H1 (cell line): ENCODE data around the gene INPP5F. TPM values are rescaled to one million over a fixed set of nuclear protein-coding genes. Genes with fewer than 3 reads are reported as not detected.

Source experiments
- CTCF ChIA-PET: fragments of 300-600 bp; sonication (Branson Sonifier 250); formaldehyde crosslinking; loops from one replicate; lab custom pipeline; 2021; ENCODE audit not compliant: partially characterized antibody; lab: Charles Lee
- POLR2A ChIA-PET: fragments of 300-600 bp; sonication (Branson Sonifier 250); formaldehyde crosslinking; loops from one replicate; lab custom pipeline; 2021; ENCODE audit warnings: inconsistent platforms; ENCODE audit not compliant: partially characterized antibody; lab: Charles Lee
- DNase-seq, 2 experiments: peaks; one replicate each; pipeline versions ENCODE4 v3.0.0 to v3.0.0-alpha.2; 2010 to 2022; ENCODE audit warnings: low spot score in 2 of 2, low read depth in 1 of 2, mixed read lengths in 1 of 2
- FAIRE-seq: peaks from 2 replicates; lab custom pipeline; 2011; peaks lifted over from hg19 to GRCh38; lab: Jason Lieb, UNC
- H2AFZ ChIP-seq: 2 replicates; pipeline ENCODE4 v1.8.1; 2012; ENCODE audit warnings: low read length, inconsistent platforms
- H2AK5ac ChIP-seq: 2 replicates; pipeline ENCODE4 v1.6.1; 2013; ENCODE audit warnings: low read depth, low read length
- H2BK120ac ChIP-seq: replicated peaks from 2 replicates; pipeline ENCODE3; 2013; ENCODE audit warnings: low read depth, low read length, inconsistent platforms
- H2BK12ac ChIP-seq: 2 replicates; pipeline ENCODE4 v1.6.1; 2013; ENCODE audit warnings: low read depth, low read length
- H2BK15ac ChIP-seq: 2 replicates; pipeline ENCODE4 v1.6.1; 2013; ENCODE audit warnings: low read length
- H2BK20ac ChIP-seq: 2 replicates; pipeline ENCODE4 v1.6.1; 2013; ENCODE audit warnings: low read length
- H2BK5ac ChIP-seq: 2 replicates; pipeline ENCODE4 v1.6.1; 2013; ENCODE audit warnings: low read depth, low read length
- H3K14ac ChIP-seq: 2 replicates; pipeline ENCODE4 v1.6.1; 2013; ENCODE audit warnings: inconsistent platforms; ENCODE audit not compliant: insufficient read length
- H3K18ac ChIP-seq: 2 replicates; pipeline ENCODE4 v1.6.1; 2013; ENCODE audit warnings: low read length; ENCODE audit errors: extremely low read depth
- H3K23ac ChIP-seq: 2 replicates; pipeline ENCODE4 v1.6.1; 2013; ENCODE audit warnings: inconsistent platforms; ENCODE audit not compliant: insufficient read length
- H3K23me2 ChIP-seq: 2 replicates; pipeline ENCODE4 v1.6.1; 2013; ENCODE audit warnings: low read depth, low read length
- H3K27ac ChIP-seq: 2 replicates; pipeline ENCODE4 v1.6.1; 2011; ENCODE audit warnings: low read depth, low read length, inconsistent platforms
- H3K27me3 ChIP-seq, 4 experiments: replicated peaks in 1 of 4; 1 replicate in 1 of 4; 2 replicates in 3 of 4; pipeline versions ENCODE4 v1.6.1 to v1.8.1; 2011 to 2013; ENCODE audit warnings: low read length in 3 of 4, mild to moderate bottlenecking in 3 of 4, inconsistent platforms in 2 of 4, mixed read lengths in 2 of 4, moderate library complexity in 1 of 4; ENCODE audit not compliant: control insufficient read depth in 3 of 4, insufficient read depth in 3 of 4; ENCODE audit errors: extremely low read depth in 1 of 4
- H3K36me3 ChIP-seq, 4 experiments: 2 replicates each; pipeline versions ENCODE4 v1.6.1 to v1.8.1; 2011 to 2013; ENCODE audit warnings: mild to moderate bottlenecking in 4 of 4, low read length in 3 of 4, moderate library complexity in 2 of 4, control low read depth in 1 of 4, inconsistent platforms in 1 of 4; ENCODE audit not compliant: insufficient read depth in 4 of 4, control insufficient read depth in 2 of 4
- H3K4ac ChIP-seq: replicated peaks from 2 replicates; pipeline ENCODE3; 2013; ENCODE audit warnings: low read length, low read depth, mixed read lengths, inconsistent platforms; ENCODE audit not compliant: insufficient read length
- H3K4me1 ChIP-seq, 4 experiments: replicated peaks in 1 of 4; 1 replicate in 1 of 4; 2 replicates in 3 of 4; pipeline versions ENCODE4 v1.6.1 to v1.8.1; 2011 to 2013; ENCODE audit warnings: low read length in 3 of 4, inconsistent platforms in 2 of 4, mixed read lengths in 1 of 4; ENCODE audit not compliant: insufficient read depth in 4 of 4, control insufficient read depth in 3 of 4
- H3K4me2 ChIP-seq, 2 experiments: 2 replicates each; pipeline versions ENCODE4 v1.6.1 to v1.8.1; 2011 to 2013; ENCODE audit warnings: low read depth in 2 of 2, low read length in 2 of 2, control low read depth in 1 of 2, inconsistent platforms in 1 of 2, mild to moderate bottlenecking in 1 of 2; ENCODE audit not compliant: insufficient read depth in 1 of 2
- H3K4me3 ChIP-seq, 4 experiments: fragments of 200-600, 300-600 bp in 1 of 4; sonication (generic), shearing (Covaris generic), sonication (Bioruptor Twin) in 1 of 4; 2 replicates each; pipeline versions ENCODE4 v1.5.1 to v1.8.1; 2011 to 2016; ENCODE audit warnings: low read length in 4 of 4, low read depth in 3 of 4, control low read depth in 2 of 4, inconsistent platforms in 2 of 4, mild to moderate bottlenecking in 2 of 4, mixed read lengths in 1 of 4, moderate library complexity in 1 of 4; ENCODE audit not compliant: insufficient read depth in 2 of 4; ENCODE audit errors: extremely low read depth in 1 of 4
- H3K56ac ChIP-seq: replicated peaks from 2 replicates; pipeline ENCODE3; 2013; ENCODE audit warnings: low read depth, mild to moderate bottlenecking, mixed read lengths, low read length, inconsistent platforms; ENCODE audit not compliant: insufficient read length
- H3K79me1 ChIP-seq: 2 replicates; pipeline ENCODE4 v1.6.1; 2013; ENCODE audit warnings: low read depth, low read length, control low read depth
- H3K79me2 ChIP-seq, 2 experiments: 2 replicates each; pipeline versions ENCODE4 v1.6.1 to v1.8.1; 2012 to 2013; ENCODE audit warnings: low read length in 2 of 2, mild to moderate bottlenecking in 2 of 2, inconsistent platforms in 1 of 2; ENCODE audit not compliant: insufficient read depth in 2 of 2, control insufficient read depth in 1 of 2
- H3K9ac ChIP-seq, 4 experiments: replicated peaks in 1 of 4; 1 replicate in 1 of 4; 2 replicates in 3 of 4; pipeline versions ENCODE4 v1.6.1 to v1.8.1; 2011 to 2013; ENCODE audit warnings: low read depth in 3 of 4, low read length in 3 of 4, control low read depth in 2 of 4, mild to moderate bottlenecking in 2 of 4, moderate library complexity in 2 of 4, inconsistent platforms in 1 of 4; ENCODE audit errors: extremely low read depth in 1 of 4
- H3K9me3 ChIP-seq, 2 experiments: 2 replicates each; pipeline versions ENCODE4 v1.6.1 to v1.8.1; 2012 to 2013; ENCODE audit warnings: mild to moderate bottlenecking in 2 of 2, moderate library complexity in 2 of 2, control low read depth in 1 of 2, inconsistent platforms in 1 of 2, low read depth in 1 of 2, low read length in 1 of 2, mixed read lengths in 1 of 2; ENCODE audit not compliant: insufficient read depth in 2 of 2
- H4K20me1 ChIP-seq, 2 experiments: replicated peaks in 1 of 2; 2 replicates each; pipeline versions ENCODE3 to v1.8.1; 2011 to 2013; ENCODE audit warnings: inconsistent platforms in 2 of 2, low read length in 2 of 2, mild to moderate bottlenecking in 1 of 2; ENCODE audit not compliant: insufficient read depth in 2 of 2, control insufficient read depth in 1 of 2
- H4K5ac ChIP-seq: 2 replicates; pipeline ENCODE4 v1.6.1; 2013; ENCODE audit warnings: low read length, low read depth, mixed read lengths, inconsistent platforms; ENCODE audit not compliant: insufficient read length
- H4K8ac ChIP-seq: 2 replicates; pipeline ENCODE4 v1.8.0; 2013; ENCODE audit warnings: mild to moderate bottlenecking, moderate library complexity, low read length, inconsistent platforms; ENCODE audit not compliant: insufficient read depth; ENCODE audit errors: extremely low read depth
- H4K91ac ChIP-seq: replicated peaks from 2 replicates; pipeline ENCODE3; 2013; ENCODE audit warnings: low read length, mixed read lengths, inconsistent platforms; ENCODE audit not compliant: insufficient read length
- FOSL1 ChIP-seq: IDR thresholded peaks from 2 replicates; pipeline ENCODE4 v1.6.1; 2011; ENCODE audit warnings: mild to moderate bottlenecking, low read depth, low read length, moderate library complexity; ENCODE audit not compliant: insufficient read depth
- SIN3A ChIP-seq, 2 experiments: IDR thresholded peaks in 1 of 2; conservative IDR thresholded peaks in 1 of 2; 2 replicates each; pipeline ENCODE4 v1.6.1; 2011 to 2012; ENCODE audit warnings: low read length in 2 of 2, improper control_type of control experiment in 1 of 2, low read depth in 1 of 2, mild to moderate bottlenecking in 1 of 2
- WGBS, 2 experiments: shearing (Covaris generic) in 1 of 2; methylation state at CpG; one replicate each; pipeline versions ENCODE4 v1.1.6 to v1.1.7; 2013 to 2015; ENCODE audit warnings: low lambda C conversion rate in 2 of 2, mixed read lengths in 2 of 2, inconsistent platforms in 1 of 2, low coverage in 1 of 2, missing lambda C conversion rate in 1 of 2; ENCODE audit not compliant: insufficient replicate concordance in 2 of 2, insufficient coverage in 1 of 2, insufficient read length in 1 of 2; ENCODE audit errors: extremely low coverage in 1 of 2, missing lambda C conversion rate in 1 of 2; 5-methylcytosine and 5-hydroxymethylcytosine counted together
- polyA plus RNA-seq, 7 experiments: library from polyadenylated mRNA; depleted of rRNA in 3 of 7; stranded (reverse) in 5 of 7; unstranded in 2 of 7; fragments of >200 nt in 5 of 7; fragments of 200-250 nt in 2 of 7; gene quantifications; 1 replicate in 5 of 7; 2 replicates in 1 of 7; 4 replicates in 1 of 7; pipeline versions ENCODE4 v1.2.1 to v1.2.3, GENCODE V29; 2011 to 2013; ENCODE audit warnings: missing spikeins in 2 of 7, mixed read lengths in 2 of 7
- total RNA-seq: library from RNA; stranded (reverse); fragmentation: NEBNext Ultra II Directional; extraction: Animal tissue kit (Norgen Biotek cat#: 25700); gene quantifications from 2 replicates; pipeline ENCODE4 v1.2.1, GENCODE V29; 2021

INPP5F gene
- total and polyA plus RNA-seq, 2 of the 8 experiments (the other 6 are each of a cell fraction or from before 2014, with no cell fraction given): 50.1 to 101 TPM

GRCh38 chr10:119784340-119785067 is 58.7 kb downstream of the INPP5F start:
- 82% methylated on average over 7 of the region's 7 CpGs; no CpG with 5 or more reads in 1 of the 2 experiments for WGBS, 2 experiments
- Histone ChIP-seq H3K23ac (no peak overlapping the region), H3K18ac (no peak overlapping the region; the same call in 1 of the 2 replicates)
- TF ChIP-seq SIN3A (conservative IDR thresholded peaks at IDR 0.05 in 1 of 2, IDR thresholded peaks at IDR 0.05 in 1 of 2; ENCODE audit: low read depth in 1 of 2, low read length in 2 of 2) (no peak), FOSL1 (no peak)
- TF ChIP-seq, all 59 proteins: peak for 0
- Histone ChIP-seq H3K27ac (no peak overlapping the region), H2BK5ac (no peak overlapping the region), H2AFZ (no peak overlapping the region), H2BK20ac (0 out of 2 replicates have a peak overlapping the region, but pooled peaks have one; percentile 66), H3K4me3 (no peak overlapping the region), H2BK15ac (no peak overlapping the region), H3K27me3 (no peaks in the 10 kb centered on the region), H3K4me1 (peaks cover 0 to 8% (median 5%) of the 10 kb centered on the region in 4 experiments), H3K4ac (no peak overlapping the region), H3K4me2 (no peak overlapping the region), H4K20me1 (no peaks in the 10 kb centered on the region), H3K14ac (no peak overlapping the region), H3K9ac (no peak overlapping the region), H2BK120ac (no peak overlapping the region), H2AK5ac (no peak overlapping the region), H2BK12ac (no peak overlapping the region), H3K36me3 (no peaks in the 10 kb centered on the region), H3K56ac (no peak overlapping the region), H4K91ac (no peak overlapping the region), H3K79me2 (no peaks in the 10 kb centered on the region), H3K9me3 (no peaks in the 10 kb centered on the region), H4K8ac (no peak overlapping the region), H3K79me1 (no peaks in the 10 kb centered on the region), H4K5ac (peak overlapping the region; percentile 31), H3K23me2 (no peaks in the 10 kb centered on the region)
- FAIRE-seq (peak; percentile 19), DNase-seq (no peak)
- CTCF ChIA-PET: interaction anchor here (0.5 to 1.7 kb wide), 3 partner anchors 12 to 140 kb away, joined by 3 to 7 read pairs (median 3); no protein-coding TSS in a partner anchor
- POLR2A ChIA-PET: interaction anchor here (2.1 kb wide), 1 partner anchor 34 kb away, joined by 6 read pairs; no protein-coding TSS in a partner anchor
